Gastrocnemius medialis (tissue), 4 donors: ENCODE results near the gene CPED1.

Experiments
- POLR2A ChIP-seq, 2 donors: fragments of 450-650 bp; IDR thresholded peaks; one replicate each; pipeline ENCODE4 v1.6.1; 2017; ENCODE audit warnings: antibody characterized with exemption in 2 of 2, mild to moderate bottlenecking in 2 of 2, moderate library complexity in 2 of 2
- TF ChIP-seq, protein P1 (sequence below), 5 experiments: fragments of 450-650 bp in 3 of 5; fragments of 200-600 bp in 2 of 5; sonication (generic) in 2 of 5; IDR thresholded peaks in 4 of 5; conservative IDR thresholded peaks in 1 of 5; 1 replicate in 4 of 5; 2 replicates in 1 of 5; pipeline ENCODE4 v1.5.1; 2016 to 2019; ENCODE audit warnings: antibody characterized with exemption in 5 of 5, mild to moderate bottlenecking in 3 of 5, moderate library complexity in 3 of 5

GRCh38 chr7:121008816-121009215 is 20.3 kb downstream of the CPED1 start:
- no peak for TF ChIP-seq POLR2A (IDR thresholded peaks at IDR 0.05)
- TF ChIP-seq, protein P1, sequence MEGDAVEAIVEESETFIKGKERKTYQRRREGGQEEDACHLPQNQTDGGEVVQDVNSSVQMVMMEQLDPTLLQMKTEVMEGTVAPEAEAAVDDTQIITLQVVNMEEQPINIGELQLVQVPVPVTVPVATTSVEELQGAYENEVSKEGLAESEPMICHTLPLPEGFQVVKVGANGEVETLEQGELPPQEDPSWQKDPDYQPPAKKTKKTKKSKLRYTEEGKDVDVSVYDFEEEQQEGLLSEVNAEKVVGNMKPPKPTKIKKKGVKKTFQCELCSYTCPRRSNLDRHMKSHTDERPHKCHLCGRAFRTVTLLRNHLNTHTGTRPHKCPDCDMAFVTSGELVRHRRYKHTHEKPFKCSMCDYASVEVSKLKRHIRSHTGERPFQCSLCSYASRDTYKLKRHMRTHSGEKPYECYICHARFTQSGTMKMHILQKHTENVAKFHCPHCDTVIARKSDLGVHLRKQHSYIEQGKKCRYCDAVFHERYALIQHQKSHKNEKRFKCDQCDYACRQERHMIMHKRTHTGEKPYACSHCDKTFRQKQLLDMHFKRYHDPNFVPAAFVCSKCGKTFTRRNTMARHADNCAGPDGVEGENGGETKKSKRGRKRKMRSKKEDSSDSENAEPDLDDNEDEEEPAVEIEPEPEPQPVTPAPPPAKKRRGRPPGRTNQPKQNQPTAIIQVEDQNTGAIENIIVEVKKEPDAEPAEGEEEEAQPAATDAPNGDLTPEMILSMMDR (IDR thresholded peaks at IDR 0.05 in 4 of 5, conservative IDR thresholded peaks at IDR 0.05 in 1 of 5) = no peak
